C4-2B (cell line): Measurements from ENCODE around the gene MED12L.

ENCODE experiments used
- ZFX ChIP-seq: fragments of 450-650 bp; IDR thresholded peaks from 2 replicates; pipeline ENCODE4 v1.6.1; 2017
- TF ChIP-seq, protein P1 (sequence below): fragments of 450-650 bp; conservative IDR thresholded peaks from 2 replicates; pipeline ENCODE4 v1.5.1; 2017; ENCODE audit warnings: mild to moderate bottlenecking

GRCh38 chr3:151133175-151133574 lies 47.7 kb downstream of the MED12L start:
- TF ChIP-seq, protein P1, sequence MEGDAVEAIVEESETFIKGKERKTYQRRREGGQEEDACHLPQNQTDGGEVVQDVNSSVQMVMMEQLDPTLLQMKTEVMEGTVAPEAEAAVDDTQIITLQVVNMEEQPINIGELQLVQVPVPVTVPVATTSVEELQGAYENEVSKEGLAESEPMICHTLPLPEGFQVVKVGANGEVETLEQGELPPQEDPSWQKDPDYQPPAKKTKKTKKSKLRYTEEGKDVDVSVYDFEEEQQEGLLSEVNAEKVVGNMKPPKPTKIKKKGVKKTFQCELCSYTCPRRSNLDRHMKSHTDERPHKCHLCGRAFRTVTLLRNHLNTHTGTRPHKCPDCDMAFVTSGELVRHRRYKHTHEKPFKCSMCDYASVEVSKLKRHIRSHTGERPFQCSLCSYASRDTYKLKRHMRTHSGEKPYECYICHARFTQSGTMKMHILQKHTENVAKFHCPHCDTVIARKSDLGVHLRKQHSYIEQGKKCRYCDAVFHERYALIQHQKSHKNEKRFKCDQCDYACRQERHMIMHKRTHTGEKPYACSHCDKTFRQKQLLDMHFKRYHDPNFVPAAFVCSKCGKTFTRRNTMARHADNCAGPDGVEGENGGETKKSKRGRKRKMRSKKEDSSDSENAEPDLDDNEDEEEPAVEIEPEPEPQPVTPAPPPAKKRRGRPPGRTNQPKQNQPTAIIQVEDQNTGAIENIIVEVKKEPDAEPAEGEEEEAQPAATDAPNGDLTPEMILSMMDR: no peak
- TF ChIP-seq ZFX: no peak
